ENCODE results near the gene FGGY. TPM values are rescaled to one million over a fixed set of nuclear protein-coding genes. Genes with fewer than 3 reads are reported as not detected.

The FGGY gene
- total RNA-seq, 1 experiment from 2014 or later, result 12.0 TPM

- no peaks in the 10 kb centered on the region; the same call in 1 of the 2 replicates for H3K27me3 Mint-ChIP-seq (ENCODE audit: low read depth)
- H3K4me3 Mint-ChIP-seq, result no peak overlapping the region
- H3K36me3 Mint-ChIP-seq, result peaks cover 16% of the 10 kb centered on the region
- no peak for TF ChIP-seq E2F5 (CRISPR knock-in tag; IDR thresholded peaks at IDR 0.05)
- no peak for TF ChIP-seq NR1H2 (CRISPR knock-in tag; IDR thresholded peaks at IDR 0.05)
- no peak for TF ChIP-seq ERG (CRISPR knock-in tag; IDR thresholded peaks at IDR 0.05)
- TF ChIP-seq NR2C2 (CRISPR knock-in tag; IDR thresholded peaks at IDR 0.05), result no peak
- POLR2A ChIA-PET, result no interaction called here
- CTCF ChIA-PET, result no interaction called here
- peaks cover 3% of the 10 kb centered on the region for H3K4me1 Mint-ChIP-seq
- no peak overlapping the region for H3K27ac Mint-ChIP-seq
- no peak for ATAC-seq
- H3K9me3 Mint-ChIP-seq, result peaks cover 17% of the 10 kb centered on the region
- DNase-seq (ENCODE audit: low spot score), result no peak
These were observed 178.8 kb downstream of the FGGY start for GRCh38 chr1:59475737-59476136.

- no peak for TF ChIP-seq MAX (CRISPR knock-in tag; IDR thresholded peaks at IDR 0.05)
- no peak for TF ChIP-seq FOXK1 (CRISPR knock-in tag; IDR thresholded peaks at IDR 0.05)
- Mint-ChIP-seq H3K36me3 (peaks cover 10% of the 10 kb centered on the region), H3K9me3 (peaks cover 11% of the 10 kb centered on the region), H3K4me3 (no peak overlapping the region), H3K4me1 (peaks cover 3% of the 10 kb centered on the region), H3K27ac (no peak overlapping the region), H3K27me3 (ENCODE audit: low read depth) (no peaks in the 10 kb centered on the region)
- POLR2A ChIA-PET, result interaction anchor here (0.6 kb wide), 1 partner anchor 8 kb away, joined by 3 read pairs; no protein-coding TSS in a partner anchor
- ATAC-seq, result no peak
- no peak for DNase-seq (ENCODE audit: low spot score)
- CTCF ChIA-PET, result no interaction called here
These were observed 180.4 kb downstream of the FGGY start for GRCh38 chr1:59477286-59477685.

GRCh38 chr1:59477867-59478266 lies 181.0 kb downstream of the FGGY start:
- Mint-ChIP-seq H3K36me3 (peaks cover 6% of the 10 kb centered on the region), H3K27me3 (ENCODE audit: low read depth) (no peaks in the 10 kb centered on the region), H3K4me3 (no peak overlapping the region), H3K4me1 (peaks cover 3% of the 10 kb centered on the region), H3K9me3 (peaks cover 7% of the 10 kb centered on the region; the same call in 1 of the 2 replicates), H3K27ac (no peak overlapping the region)
- ChIA-PET CTCF (no interaction called here), POLR2A (no interaction called here)
- ATAC-seq, result no peak
- TF ChIP-seq AFF4 (CRISPR knock-in tag; IDR thresholded peaks at IDR 0.05; ENCODE audit: borderline replicate concordance) (no peak), SOX15 (CRISPR knock-in tag; IDR thresholded peaks at IDR 0.05) (no peak), MXD4 (CRISPR knock-in tag; IDR thresholded peaks at IDR 0.05; ENCODE audit: borderline replicate concordance) (no peak), FOXK1 (CRISPR knock-in tag; IDR thresholded peaks at IDR 0.05) (no peak), E2F1 (CRISPR knock-in tag; IDR thresholded peaks at IDR 0.05) (no peak), IRF2 (CRISPR knock-in tag; IDR thresholded peaks at IDR 0.05; ENCODE audit: borderline replicate concordance, low read depth) (no peak), JUN (CRISPR knock-in tag; IDR thresholded peaks at IDR 0.05) (no peak), MLX (CRISPR knock-in tag; IDR thresholded peaks at IDR 0.05) (no peak)
- no peak for DNase-seq (ENCODE audit: low spot score)

Data from WTC11 (cell line).